ENCODE data around the gene GABBR2.
A peak's percentile ranks its signal among the peaks of the same experiment; 100 is the strongest.

The GABBR2 gene

GRCh38 chr9:98410185-98410697, 298.5 kb downstream of the GABBR2 start:
- TF ChIP-seq, protein P1, sequence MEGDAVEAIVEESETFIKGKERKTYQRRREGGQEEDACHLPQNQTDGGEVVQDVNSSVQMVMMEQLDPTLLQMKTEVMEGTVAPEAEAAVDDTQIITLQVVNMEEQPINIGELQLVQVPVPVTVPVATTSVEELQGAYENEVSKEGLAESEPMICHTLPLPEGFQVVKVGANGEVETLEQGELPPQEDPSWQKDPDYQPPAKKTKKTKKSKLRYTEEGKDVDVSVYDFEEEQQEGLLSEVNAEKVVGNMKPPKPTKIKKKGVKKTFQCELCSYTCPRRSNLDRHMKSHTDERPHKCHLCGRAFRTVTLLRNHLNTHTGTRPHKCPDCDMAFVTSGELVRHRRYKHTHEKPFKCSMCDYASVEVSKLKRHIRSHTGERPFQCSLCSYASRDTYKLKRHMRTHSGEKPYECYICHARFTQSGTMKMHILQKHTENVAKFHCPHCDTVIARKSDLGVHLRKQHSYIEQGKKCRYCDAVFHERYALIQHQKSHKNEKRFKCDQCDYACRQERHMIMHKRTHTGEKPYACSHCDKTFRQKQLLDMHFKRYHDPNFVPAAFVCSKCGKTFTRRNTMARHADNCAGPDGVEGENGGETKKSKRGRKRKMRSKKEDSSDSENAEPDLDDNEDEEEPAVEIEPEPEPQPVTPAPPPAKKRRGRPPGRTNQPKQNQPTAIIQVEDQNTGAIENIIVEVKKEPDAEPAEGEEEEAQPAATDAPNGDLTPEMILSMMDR (conservative IDR thresholded peaks at IDR 0.05; ENCODE audit: low read depth): no peak
- H3K27ac ChIP-seq: no peak overlapping the region
- DNase-seq (ENCODE audit: low spot score): peak; percentile 50
- POLR2A ChIA-PET (ENCODE audit: low non-redundant PET): no interaction called here
- CTCF ChIA-PET: interaction anchor here (0.6 to 0.7 kb wide), 4 partner anchors 57 to 313 kb away, joined by 3 to 4 read pairs (median 3); no protein-coding TSS in a partner anchor

- no peak for DNase-seq (ENCODE audit: low spot score)
- ChIA-PET POLR2A (ENCODE audit: low non-redundant PET) (no interaction called here), CTCF (interaction anchor here (0.6 to 0.8 kb wide), 6 partner anchors 21 to 269 kb away, joined by 3 to 4 read pairs (median 3); no protein-coding TSS in a partner anchor)
- no peak overlapping the region for H3K27ac ChIP-seq
- TF ChIP-seq, protein P1 (conservative IDR thresholded peaks at IDR 0.05; ENCODE audit: low read depth): no peak
Measured at GRCh38 chr9:98409719-98410118, 299.0 kb downstream of the GABBR2 start.

DNA sequence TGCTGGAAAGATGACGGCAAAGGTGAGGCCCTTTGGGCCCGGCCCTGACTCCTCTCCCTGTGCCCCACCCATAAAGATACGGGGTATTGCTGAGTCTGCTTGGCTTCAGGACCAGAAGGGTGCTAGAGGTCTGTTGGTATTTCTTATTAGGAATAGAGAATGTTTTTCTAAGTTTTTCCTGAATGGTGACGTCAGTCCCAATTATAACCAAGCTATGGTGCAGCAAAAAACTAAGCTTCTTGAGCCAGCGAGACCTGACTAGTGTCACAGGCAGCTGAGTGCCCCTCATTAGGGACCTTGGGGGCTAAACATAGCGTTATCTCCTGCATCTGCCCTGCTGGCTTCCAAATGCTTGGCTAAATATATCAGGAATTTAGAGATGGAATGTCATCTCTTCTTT, 302.3 kb downstream of the GABBR2 start:
- CTCF ChIA-PET: no interaction called here
- no peak overlapping the region for H3K27ac ChIP-seq
- POLR2A ChIA-PET (ENCODE audit: low non-redundant PET): no interaction called here
- DNase-seq (ENCODE audit: low spot score): no peak
- TF ChIP-seq, protein P1 (conservative IDR thresholded peaks at IDR 0.05; ENCODE audit: low read depth): no peak

DNA sequence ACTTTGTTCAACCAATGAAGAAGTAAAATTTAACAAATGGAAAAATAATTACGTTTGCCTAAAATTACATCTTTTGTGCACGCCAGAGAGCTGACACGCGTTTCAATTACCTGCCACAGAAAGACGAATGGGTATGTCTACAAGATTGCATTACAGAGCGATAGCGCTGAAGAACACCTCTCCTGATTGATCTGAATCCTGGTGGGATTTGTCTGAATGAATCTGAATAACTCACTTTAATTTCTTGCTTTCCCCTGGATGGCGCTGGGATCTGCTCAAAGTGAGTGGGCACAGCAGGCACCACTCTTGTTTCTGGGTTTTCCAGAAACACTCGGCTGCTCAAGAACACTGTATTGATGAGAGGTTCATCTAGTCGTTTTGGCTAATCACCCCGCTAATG, 304.5 kb downstream of the GABBR2 start:
- ChIA-PET CTCF (interaction anchor here (0.6 kb wide), 1 partner anchor 15 kb away, joined by 4 read pairs; no protein-coding TSS in a partner anchor), POLR2A (ENCODE audit: low non-redundant PET) (no interaction called here)
- no peak for DNase-seq (ENCODE audit: low spot score)
- no peak overlapping the region for H3K27ac ChIP-seq
- TF ChIP-seq, protein P1 (conservative IDR thresholded peaks at IDR 0.05; ENCODE audit: low read depth): no peak

GRCh38 chr9:98403715-98404114, 305.0 kb downstream of the GABBR2 start:
- POLR2A ChIA-PET (ENCODE audit: low non-redundant PET): no interaction called here
- no peak overlapping the region for H3K27ac ChIP-seq
- CTCF ChIA-PET: interaction anchor here (0.6 kb wide), 1 partner anchor 15 kb away, joined by 4 read pairs; no protein-coding TSS in a partner anchor
- TF ChIP-seq, protein P1 (conservative IDR thresholded peaks at IDR 0.05; ENCODE audit: low read depth): no peak
- no peak for DNase-seq (ENCODE audit: low spot score)

DNA sequence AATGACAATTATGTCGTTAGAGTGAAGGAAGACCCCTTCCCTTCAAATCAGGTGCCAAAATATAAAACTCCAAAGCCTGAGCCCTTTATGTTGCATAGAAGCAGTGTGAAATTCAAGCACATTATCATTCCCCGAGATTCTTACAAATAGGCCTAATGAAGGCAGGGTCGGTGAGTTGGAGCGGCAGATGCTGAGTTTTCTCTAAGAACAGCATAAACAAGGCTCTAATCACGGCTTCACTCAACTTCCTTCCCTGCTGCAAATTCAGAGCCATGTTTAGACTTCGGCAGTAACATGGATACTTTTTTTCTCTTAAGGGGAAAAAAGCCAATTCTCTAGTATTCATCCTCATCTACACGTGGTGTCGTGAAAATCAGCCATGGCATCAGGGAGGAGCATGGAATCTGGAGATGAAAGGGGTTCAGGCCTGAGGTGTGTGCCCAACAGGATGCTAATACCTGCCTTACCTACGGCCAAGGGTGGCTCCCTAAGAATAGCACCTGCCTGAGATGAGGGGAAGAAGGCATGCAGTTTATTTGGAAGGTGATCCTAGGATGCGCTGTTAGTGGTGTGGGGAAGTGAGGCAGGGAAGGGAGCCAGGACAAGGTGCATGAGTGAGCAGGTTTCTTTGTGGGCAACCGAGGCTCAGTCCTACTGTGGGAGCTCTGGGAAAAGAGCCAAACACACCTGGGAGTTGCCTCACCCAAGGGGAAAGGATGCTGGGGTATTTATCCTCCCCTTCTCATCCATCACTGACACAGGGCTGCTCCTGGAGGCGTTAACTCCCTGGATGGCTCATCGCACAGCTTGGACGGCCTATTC, 306.5 kb downstream of the GABBR2 start:
- no peak for DNase-seq (ENCODE audit: low spot score)
- ChIA-PET POLR2A (ENCODE audit: low non-redundant PET) (no interaction called here), CTCF (interaction anchor here (0.7 kb wide), 1 partner anchor 143 kb away, joined by 5 read pairs; no protein-coding TSS in a partner anchor)
- TF ChIP-seq, protein P1 (conservative IDR thresholded peaks at IDR 0.05; ENCODE audit: low read depth): no peak
- no peak overlapping the region for H3K27ac ChIP-seq

All from RWPE1 (cell line).